Spleen (tissue), 11 donors: ENCODE data around the gene ARID5A. TPM values are rescaled to one million over a fixed set of nuclear protein-coding genes. Genes with fewer than 3 reads are reported as not detected.

Source experiments
- DNase-seq: peaks from one replicate; pipeline ENCODE4 v3.0.0-alpha.2; 2020
- H3K27ac ChIP-seq, 8 donors: fragments of 200-600 bp; sonication (generic) in 7 of 8; 1 replicate in 4 of 8; 2 replicates in 4 of 8; pipeline versions ENCODE4 v1.5.0 to v1.8.0; 2016 to 2021; ENCODE audit warnings: inconsistent platforms in 4 of 8, mild to moderate bottlenecking in 4 of 8, moderate library complexity in 1 of 8
- H3K27me3 ChIP-seq, 7 donors: fragments of 200-600 bp; sonication (generic) in 6 of 7; replicated peaks in 1 of 7; 1 replicate in 4 of 7; 2 replicates in 3 of 7; pipeline versions ENCODE4 v1.5.0 to v1.8.0; 2016 to 2021; ENCODE audit warnings: inconsistent platforms in 3 of 7, mild to moderate bottlenecking in 1 of 7
- H3K36me3 ChIP-seq, 6 donors: fragments of 200-600 bp; sonication (generic) in 5 of 6; 1 replicate in 4 of 6; 2 replicates in 2 of 6; pipeline versions ENCODE4 v1.5.0 to v1.8.0; 2016 to 2021; ENCODE audit warnings: inconsistent platforms in 2 of 6
- H3K4me1 ChIP-seq, 6 donors: fragments of 200-600 bp; sonication (generic) in 5 of 6; 1 replicate in 3 of 6; 2 replicates in 3 of 6; pipeline versions ENCODE4 v1.5.0 to v1.8.0; 2016 to 2021; ENCODE audit warnings: inconsistent platforms in 3 of 6
- H3K4me3 ChIP-seq, 8 donors: fragments of 200-600 bp; sonication (generic) in 7 of 8; 1 replicate in 4 of 8; 2 replicates in 4 of 8; pipeline versions ENCODE4 v1.5.0 to v1.8.0; 2016 to 2021; ENCODE audit warnings: inconsistent platforms in 4 of 8, mild to moderate bottlenecking in 4 of 8, moderate library complexity in 2 of 8
- H3K9me3 ChIP-seq, 8 donors: fragments of 200-600 bp; sonication (generic) in 7 of 8; 1 replicate in 4 of 8; 2 replicates in 4 of 8; pipeline versions ENCODE4 v1.5.0 to v1.8.0; 2016 to 2021; ENCODE audit warnings: inconsistent platforms in 4 of 8
- POLR2A ChIP-seq, 3 donors: fragments of 450-650 bp; IDR thresholded peaks; one replicate each; pipeline ENCODE4 v1.5.1; 2017; ENCODE audit warnings: antibody characterized with exemption in 3 of 3, mild to moderate bottlenecking in 1 of 3
- POLR2AphosphoS5 ChIP-seq, 3 donors: sonication (generic); formaldehyde crosslinking; IDR thresholded peaks; one replicate each; pipeline ENCODE4 v1.5.1; 2017; ENCODE audit warnings: antibody characterized with exemption in 3 of 3
- WGBS, 5 donors: extraction: QIAGEN DNeasy Blood & Tissue Kit in 3 of 5; methylation state at CpG; one replicate each; pipeline versions ENCODE4 v1.1.5 to v1.1.7; 2013 to 2018; 5-methylcytosine and 5-hydroxymethylcytosine counted together
- intact Hi-C: fragments of 100-400 bp; cut with DNase I; formaldehyde crosslinking; loops from one replicate; pipeline ENCODE4 v1.15.0; 2023; ENCODE audit warnings: low total_unique reads
- polyA plus RNA-seq, 3 donors: library from polyadenylated mRNA; stranded (reverse); fragments of 200-250 nt; gene quantifications; one replicate each; pipeline ENCODE4 v1.2.1, GENCODE V29; 2013
- total RNA-seq, 7 donors: library from RNA; depleted of rRNA in 3 of 7; stranded (reverse); fragments of >200 nt in 3 of 7; fragmentation: NEBNext Ultra II Directional in 4 of 7; extraction: Animal tissue kit (Norgen Biotek cat#: 25700) in 4 of 7; gene quantifications; one replicate each; pipeline versions ENCODE4 v1.1.0 to v1.2.1, GENCODE V29; 2016 to 2021
- TF ChIP-seq, protein P1 (sequence below), 11 experiments: fragments of 200-600 bp in 7 of 11; fragments of 450-650 bp in 4 of 11; sonication (generic) in 4 of 11; IDR thresholded peaks in 8 of 11; conservative IDR thresholded peaks in 3 of 11; 1 replicate in 7 of 11; 2 replicates in 4 of 11; pipeline versions ENCODE4 v1.4.0 to v1.8.0; 2016 to 2021; ENCODE audit warnings: antibody characterized with exemption in 11 of 11, inconsistent platforms in 4 of 11, mild to moderate bottlenecking in 1 of 11
- donor health status: healthy with polysubstance abuse.
- donor health status: DM: no; HTN: no; CAD: no; lungs with moderate emphysema.
- donor health status: DM: no; HTN: no; CAD: no.
- donor health status: Bipolar disorder and iron deficiency.
- donor health status: healthy.
- donor health status: DM: no; HTN: no; CAD: no.
- donor health status: DM: yes; HTN: yes; CAD: no.

ARID5A gene
- total and polyA plus RNA-seq, 10 donors: 30.8 to 121 (median 48.9) TPM

DNA sequence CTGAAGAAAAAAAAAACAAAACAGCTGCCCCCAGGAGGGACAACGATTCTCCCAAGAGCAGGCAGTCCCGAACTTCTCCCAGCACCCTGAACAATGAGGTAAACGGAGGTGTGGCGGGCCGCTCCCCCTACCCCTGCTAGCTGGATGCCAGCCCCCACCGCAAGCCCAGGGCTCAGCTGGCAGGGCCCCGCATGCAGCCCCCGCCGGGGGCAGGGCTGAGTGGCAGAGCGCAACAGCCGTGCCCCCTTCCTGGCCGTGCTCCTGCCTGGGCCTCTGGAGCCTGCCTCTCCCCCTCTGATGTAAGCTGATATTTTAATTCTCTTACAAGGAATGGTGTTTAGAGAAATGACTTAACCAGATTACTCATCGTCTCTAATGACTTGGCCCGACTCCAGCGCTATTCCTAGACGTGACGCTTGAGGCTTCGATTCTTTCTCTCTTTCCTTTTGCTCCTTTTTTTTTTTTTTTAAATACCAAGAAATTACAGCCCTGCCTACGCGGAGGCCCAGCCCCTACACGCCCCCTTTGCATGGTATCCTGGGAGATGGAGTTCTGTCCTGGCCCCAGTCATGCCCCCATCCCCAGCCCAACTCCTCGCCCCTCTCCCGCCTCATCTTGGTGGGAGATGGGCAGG is 4.6 kb upstream of the ARID5A start:
- whole genome bisulfite sequencing, 5 donors: 9 to 14% (median 12%) methylated on average over 21 to 23 of the region's 23 CpGs
- peak; percentile 89 for DNase-seq
- H3K9me3 ChIP-seq: no peaks in the 10 kb centered on the region
- H3K27me3 ChIP-seq: no peaks in the 10 kb centered on the region
- peak overlapping the region; percentile 53 to 99 (median 74) for H3K27ac ChIP-seq
- no peaks in the 10 kb centered on the region for H3K36me3 ChIP-seq
- intact Hi-C loops: no loop called here
- TF ChIP-seq POLR2A (IDR thresholded peaks at IDR 0.05) (no peak), POLR2AphosphoS5 (IDR thresholded peaks at IDR 0.05) (peak; percentile 67 to 82 (median 73))
- TF ChIP-seq, protein P1, sequence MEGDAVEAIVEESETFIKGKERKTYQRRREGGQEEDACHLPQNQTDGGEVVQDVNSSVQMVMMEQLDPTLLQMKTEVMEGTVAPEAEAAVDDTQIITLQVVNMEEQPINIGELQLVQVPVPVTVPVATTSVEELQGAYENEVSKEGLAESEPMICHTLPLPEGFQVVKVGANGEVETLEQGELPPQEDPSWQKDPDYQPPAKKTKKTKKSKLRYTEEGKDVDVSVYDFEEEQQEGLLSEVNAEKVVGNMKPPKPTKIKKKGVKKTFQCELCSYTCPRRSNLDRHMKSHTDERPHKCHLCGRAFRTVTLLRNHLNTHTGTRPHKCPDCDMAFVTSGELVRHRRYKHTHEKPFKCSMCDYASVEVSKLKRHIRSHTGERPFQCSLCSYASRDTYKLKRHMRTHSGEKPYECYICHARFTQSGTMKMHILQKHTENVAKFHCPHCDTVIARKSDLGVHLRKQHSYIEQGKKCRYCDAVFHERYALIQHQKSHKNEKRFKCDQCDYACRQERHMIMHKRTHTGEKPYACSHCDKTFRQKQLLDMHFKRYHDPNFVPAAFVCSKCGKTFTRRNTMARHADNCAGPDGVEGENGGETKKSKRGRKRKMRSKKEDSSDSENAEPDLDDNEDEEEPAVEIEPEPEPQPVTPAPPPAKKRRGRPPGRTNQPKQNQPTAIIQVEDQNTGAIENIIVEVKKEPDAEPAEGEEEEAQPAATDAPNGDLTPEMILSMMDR (IDR thresholded peaks at IDR 0.05 in 8 of 11, conservative IDR thresholded peaks at IDR 0.05 in 3 of 11): no peak
- peak overlapping the region in 6 of 8 donors; percentile 12 to 59 (median 19) for H3K4me3 ChIP-seq
- H3K4me1 ChIP-seq: peaks cover 39 to 94% (median 68%) of the 10 kb centered on the region in 6 donors

DNA sequence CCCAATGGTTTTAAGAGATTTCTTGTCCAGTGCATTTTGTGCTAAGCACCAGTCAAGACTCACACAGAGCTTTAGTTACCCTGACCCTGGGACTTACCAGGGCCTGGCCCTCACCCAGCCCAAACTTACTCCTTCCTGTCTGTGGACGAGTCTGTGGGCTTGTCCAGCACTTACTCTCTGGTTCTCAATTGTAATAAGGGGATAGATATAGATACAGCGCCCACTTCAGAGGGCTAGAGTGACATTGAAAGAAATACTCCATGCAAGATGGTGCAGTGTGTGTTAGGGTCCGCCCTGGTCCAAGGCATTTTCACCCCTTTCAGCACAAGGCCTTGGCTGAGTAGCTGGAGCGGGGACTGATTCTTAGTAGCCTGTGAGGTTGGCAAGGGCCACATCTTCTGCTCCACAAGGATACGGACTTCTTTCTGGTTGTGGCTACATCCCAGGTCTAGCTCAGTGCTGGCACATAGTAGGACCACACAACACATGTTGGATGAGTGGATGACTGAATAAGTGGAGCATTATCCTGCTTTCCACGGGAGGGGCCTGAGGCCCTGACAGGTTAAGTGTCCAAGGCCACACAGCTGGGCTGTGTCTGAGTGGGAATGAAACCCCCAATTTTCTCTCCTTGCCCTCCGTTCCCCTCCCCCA is 3.8 kb upstream of the ARID5A start:
- DNase-seq: peak; percentile 65
- Histone ChIP-seq H3K36me3 (no peaks in the 10 kb centered on the region), H3K4me3 (peak overlapping the region in 1 of 8 donors; percentile 59), H3K27ac (peak overlapping the region in 7 of 8 donors; percentile 64 to 99 (median 76)), H3K27me3 (no peaks in the 10 kb centered on the region), H3K9me3 (no peaks in the 10 kb centered on the region), H3K4me1 (peaks cover 38 to 91% (median 65%) of the 10 kb centered on the region in 6 donors)
- 71 to 76% (median 73%) methylated on average over 7 of the region's 7 CpGs for WGBS, 5 donors
- intact Hi-C loops: no loop called here
- TF ChIP-seq POLR2A (IDR thresholded peaks at IDR 0.05): no peak
- TF ChIP-seq POLR2AphosphoS5 (IDR thresholded peaks at IDR 0.05): no peak
- TF ChIP-seq, protein P1 (IDR thresholded peaks at IDR 0.05 in 8 of 11, conservative IDR thresholded peaks at IDR 0.05 in 3 of 11): no peak

DNA sequence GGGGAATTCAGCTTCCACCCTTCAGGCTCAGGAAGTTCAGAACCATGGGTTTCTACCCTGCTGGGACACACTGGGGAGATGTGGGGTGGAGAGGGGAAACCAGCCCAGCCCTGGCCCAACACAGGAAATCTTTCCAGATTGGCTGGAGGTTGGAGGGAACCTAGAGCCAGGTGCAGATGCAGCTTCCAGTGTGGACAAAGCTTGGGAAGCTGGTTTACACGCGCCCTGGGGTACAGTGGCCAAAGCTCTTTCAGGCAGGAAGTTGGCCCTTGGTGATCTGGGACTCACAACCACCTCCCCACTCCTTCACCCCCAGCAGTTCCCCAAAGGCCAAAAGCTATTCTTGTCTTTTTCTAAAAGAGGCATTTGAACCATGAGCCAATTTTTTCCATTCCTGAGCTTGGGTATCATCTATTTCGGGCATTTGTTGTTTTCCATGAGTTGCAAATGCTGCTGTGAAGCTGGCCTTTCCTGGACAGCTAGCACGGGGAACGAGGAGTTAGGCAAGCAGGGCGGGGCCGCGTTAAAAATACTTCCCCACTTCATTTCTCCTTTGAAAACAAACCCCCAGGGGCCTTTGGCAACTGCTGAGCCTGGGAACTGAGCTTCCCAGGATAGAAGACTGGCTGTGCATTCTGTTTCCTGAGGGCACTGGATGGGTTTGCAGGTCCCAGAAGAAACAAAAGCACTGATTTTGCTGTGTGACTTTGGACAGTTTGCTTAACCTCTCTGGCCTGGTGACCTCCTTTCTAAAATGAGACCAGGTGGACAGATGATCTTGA is 3.1 kb upstream of the ARID5A start:
- Histone ChIP-seq H3K27ac (peak overlapping the region; percentile 48 to 99 (median 74)), H3K4me3 (no peak overlapping the region), H3K27me3 (no peaks in the 10 kb centered on the region), H3K36me3 (no peaks in the 10 kb centered on the region), H3K9me3 (no peaks in the 10 kb centered on the region), H3K4me1 (peaks cover 31 to 91% (median 65%) of the 10 kb centered on the region in 6 donors)
- intact Hi-C loops: no loop called here
- no peak for TF ChIP-seq POLR2A (IDR thresholded peaks at IDR 0.05)
- peak in 1 of 3 donors; percentile 66 for TF ChIP-seq POLR2AphosphoS5 (IDR thresholded peaks at IDR 0.05)
- 25 to 29% (median 26%) methylated on average over 8 of the region's 8 CpGs for WGBS, 5 donors
- peak; percentile 85 for DNase-seq

DNA sequence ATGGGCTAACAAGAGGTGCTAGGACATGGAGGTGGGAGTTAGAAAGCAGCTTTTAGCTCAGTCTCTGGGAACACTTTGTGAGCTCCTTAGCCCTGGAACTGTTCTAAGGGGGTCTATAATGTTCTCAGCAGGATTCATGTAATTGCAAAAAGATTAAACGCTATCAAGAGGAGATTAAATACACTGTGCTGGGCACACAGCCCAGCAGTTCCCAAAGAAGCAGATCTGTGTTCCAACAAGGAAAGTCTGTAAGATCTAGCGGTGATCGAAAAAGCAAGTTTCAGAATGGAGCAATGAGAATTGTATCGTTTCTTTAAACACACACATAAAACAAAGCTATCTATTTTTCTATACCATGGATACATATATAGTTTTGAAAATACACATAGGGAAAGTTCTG is 2.4 kb upstream of the ARID5A start:
- intact Hi-C loops: no loop called here
- H3K27ac ChIP-seq: peak overlapping the region in 7 of 8 donors; percentile 62 to 99 (median 76)
- TF ChIP-seq POLR2AphosphoS5 (IDR thresholded peaks at IDR 0.05) (no peak), POLR2A (IDR thresholded peaks at IDR 0.05) (no peak)
- TF ChIP-seq, protein P1 (IDR thresholded peaks at IDR 0.05 in 8 of 11, conservative IDR thresholded peaks at IDR 0.05 in 3 of 11): no peak
- H3K27me3 ChIP-seq: no peaks in the 10 kb centered on the region
- H3K4me3 ChIP-seq: no peak overlapping the region
- 77 to 93% (median 88%) methylated on average over 4 of the region's 4 CpGs for WGBS, 5 donors
- H3K36me3 ChIP-seq: no peaks in the 10 kb centered on the region
- DNase-seq: no peak
- peaks cover 26 to 91% (median 66%) of the 10 kb centered on the region in 6 donors for H3K4me1 ChIP-seq
- no peaks in the 10 kb centered on the region for H3K9me3 ChIP-seq
